ENCODE data around the gene SERPINH1.
A peak's percentile ranks its signal among the peaks of the same experiment; 100 is the strongest.

SERPINH1 gene

GRCh38 chr11:75562048-75562835 lies at the start of gene SERPINH1:
SERPINH1 (plus strand) TSS chr11:75562253; CDS start chr11:75566350, 4,097 bp downstream.
- Mint-ChIP-seq H3K27me3 (peaks cover 14% of the 10 kb centered on the region), H3K9me3 (no peaks in the 10 kb centered on the region), H3K36me3 (no peaks in the 10 kb centered on the region), H3K4me3 (peak within 1 kb of the TSS; percentile 96), H3K27ac (peak within 1 kb of the TSS; percentile 92), H3K4me1 (peaks cover 26% of the 10 kb centered on the region)
- ATAC-seq, result peak; percentile 82

- ATAC-seq, result no peak
- Mint-ChIP-seq H3K9me3 (no peaks in the 10 kb centered on the region), H3K4me1 (peaks cover 96% of the 10 kb centered on the region), H3K36me3 (no peaks in the 10 kb centered on the region), H3K27ac (peak overlapping the region; percentile 17), H3K27me3 (no peaks in the 10 kb centered on the region), H3K4me3 (no peak overlapping the region)
Measured at GRCh38 chr11:75513250-75513649, 48.8 kb upstream of the SERPINH1 start.

DNA sequence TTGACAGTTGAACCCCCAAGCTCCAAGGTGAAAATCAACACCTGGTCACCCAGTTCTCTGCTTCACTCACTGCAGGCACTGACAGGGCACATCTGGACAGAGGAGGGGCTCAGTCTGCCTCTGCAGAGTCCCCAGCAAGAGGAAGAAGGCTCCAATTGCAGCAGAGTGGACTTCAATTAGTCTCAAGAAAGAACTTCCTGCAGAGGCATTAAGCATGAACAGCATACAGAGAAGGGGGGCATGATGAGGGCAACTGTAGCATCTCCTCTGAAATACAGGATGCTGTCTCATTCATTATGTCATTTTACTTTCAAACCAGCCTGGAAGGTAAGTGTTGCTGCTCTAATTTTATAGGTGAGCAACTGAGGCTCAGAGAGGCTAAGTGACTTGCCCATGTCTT lies 47.5 kb upstream of the SERPINH1 start:
- no peak for ATAC-seq
- H3K36me3 Mint-ChIP-seq, result no peaks in the 10 kb centered on the region
- peaks cover 96% of the 10 kb centered on the region for H3K4me1 Mint-ChIP-seq
- no peak overlapping the region for H3K4me3 Mint-ChIP-seq
- peak overlapping the region; percentile 17 for H3K27ac Mint-ChIP-seq
- H3K9me3 Mint-ChIP-seq, result no peaks in the 10 kb centered on the region
- H3K27me3 Mint-ChIP-seq, result no peaks in the 10 kb centered on the region

GRCh38 chr11:75516140-75516539 lies 45.9 kb upstream of the SERPINH1 start:
- no peaks in the 10 kb centered on the region for H3K27me3 Mint-ChIP-seq
- ATAC-seq, result no peak
- no peaks in the 10 kb centered on the region for H3K36me3 Mint-ChIP-seq
- peaks cover 91% of the 10 kb centered on the region for H3K4me1 Mint-ChIP-seq
- H3K4me3 Mint-ChIP-seq, result no peak overlapping the region
- peak overlapping the region; percentile 82 for H3K27ac Mint-ChIP-seq
- no peaks in the 10 kb centered on the region for H3K9me3 Mint-ChIP-seq

DNA sequence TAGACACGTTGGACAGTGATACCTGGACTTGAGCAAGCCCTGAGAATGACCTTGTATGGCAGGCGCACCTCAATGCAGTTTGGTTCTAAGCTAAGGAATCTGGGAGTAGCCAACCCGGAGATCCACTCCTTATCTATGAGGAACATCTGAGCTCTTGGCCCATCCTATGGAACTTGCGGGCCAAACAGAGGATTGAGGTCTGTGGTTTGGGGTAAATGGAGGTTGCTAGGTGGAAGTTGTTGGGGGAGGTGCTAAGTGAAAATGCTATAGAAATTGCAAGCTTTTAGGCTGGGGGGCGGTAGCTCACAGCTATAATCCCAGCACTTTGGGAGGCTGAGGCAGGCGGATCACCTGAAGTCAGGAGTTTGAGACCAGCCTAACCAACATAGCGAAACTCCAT lies 45.2 kb upstream of the SERPINH1 start:
- Mint-ChIP-seq H3K9me3 (no peaks in the 10 kb centered on the region), H3K4me1 (peaks cover 83% of the 10 kb centered on the region), H3K4me3 (peak overlapping the region; percentile 29), H3K27me3 (no peaks in the 10 kb centered on the region), H3K36me3 (no peaks in the 10 kb centered on the region), H3K27ac (peak overlapping the region; percentile 82)
- no peak for ATAC-seq

GRCh38 chr11:75518204-75518549 lies 43.9 kb upstream of the SERPINH1 start:
- ATAC-seq, result no peak
- Mint-ChIP-seq H3K4me3 (no peak overlapping the region), H3K27ac (peak overlapping the region; percentile 82), H3K27me3 (no peaks in the 10 kb centered on the region), H3K9me3 (no peaks in the 10 kb centered on the region), H3K4me1 (peaks cover 85% of the 10 kb centered on the region), H3K36me3 (no peaks in the 10 kb centered on the region)

GRCh38 chr11:75518771-75519653 lies 43.0 kb upstream of the SERPINH1 start:
- no peaks in the 10 kb centered on the region for H3K9me3 Mint-ChIP-seq
- no peaks in the 10 kb centered on the region for H3K27me3 Mint-ChIP-seq
- no peak overlapping the region for H3K4me3 Mint-ChIP-seq
- peak overlapping the region; percentile 82 for H3K27ac Mint-ChIP-seq
- no peak for ATAC-seq
- no peaks in the 10 kb centered on the region for H3K36me3 Mint-ChIP-seq
- peaks cover 85% of the 10 kb centered on the region for H3K4me1 Mint-ChIP-seq

- ATAC-seq, result no peak
- H3K4me3 Mint-ChIP-seq, result no peak overlapping the region
- peaks cover 79% of the 10 kb centered on the region for H3K4me1 Mint-ChIP-seq
- no peaks in the 10 kb centered on the region for H3K27me3 Mint-ChIP-seq
- H3K27ac Mint-ChIP-seq, result peak overlapping the region; percentile 82
- no peaks in the 10 kb centered on the region for H3K9me3 Mint-ChIP-seq
- H3K36me3 Mint-ChIP-seq, result no peaks in the 10 kb centered on the region
Measured at GRCh38 chr11:75520688-75521087, 41.4 kb upstream of the SERPINH1 start.

DNA sequence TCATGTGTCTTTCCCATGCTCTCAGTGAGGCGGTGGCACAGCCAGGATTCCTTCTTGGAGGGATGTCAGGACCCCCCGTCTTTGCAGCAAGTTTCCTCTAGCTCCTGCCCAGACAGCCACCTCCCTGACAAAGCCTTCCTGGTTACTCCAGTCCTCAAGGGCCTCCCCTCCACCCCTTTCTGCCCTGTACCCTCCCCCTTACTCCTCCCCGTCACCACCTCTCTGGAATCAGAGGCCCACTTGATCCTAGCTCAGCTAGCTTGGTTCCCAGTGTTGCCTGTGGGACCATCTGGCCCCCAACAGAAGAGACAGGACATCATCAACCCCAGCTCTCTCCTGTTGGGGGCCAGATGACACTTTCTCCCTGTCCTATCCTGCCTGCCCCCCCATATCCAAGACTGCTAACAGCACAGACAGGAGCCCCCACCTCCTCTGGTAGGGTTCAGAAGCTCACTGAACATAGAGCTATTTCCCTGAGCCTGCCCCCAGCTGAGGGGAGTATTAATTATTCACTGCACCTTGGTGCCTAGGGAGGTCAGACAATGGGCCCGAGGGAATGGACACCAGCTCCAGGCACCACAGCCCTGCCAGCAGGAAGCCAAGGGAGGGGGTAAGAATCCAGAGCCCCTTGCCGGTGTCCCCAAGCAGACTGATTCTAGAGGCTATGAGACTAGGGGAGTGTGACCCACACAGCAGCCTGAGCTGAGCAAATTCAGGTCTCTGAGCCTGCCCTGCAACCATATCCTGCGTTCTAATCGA lies 39.6 kb upstream of the SERPINH1 start:
- H3K27ac Mint-ChIP-seq, result peak overlapping the region; percentile 82

DNA sequence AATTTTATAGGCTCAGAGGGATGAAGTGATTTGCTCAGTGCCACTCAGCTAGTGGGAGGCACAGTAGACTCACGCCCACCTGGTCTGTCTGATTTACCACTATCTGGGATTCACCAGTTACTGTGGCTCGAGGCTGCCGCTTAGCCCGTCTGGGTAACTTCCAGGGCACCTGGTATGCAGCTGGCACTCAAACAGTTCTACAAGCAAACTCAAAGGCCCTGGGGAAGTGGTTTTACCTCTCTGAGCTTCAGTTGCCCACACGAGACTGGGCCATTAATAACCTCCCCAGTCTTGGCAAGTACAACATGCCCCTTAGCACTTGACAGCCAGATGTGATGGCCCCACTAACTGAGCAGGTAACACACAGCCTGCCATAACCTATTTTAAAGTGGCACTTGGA lies 38.9 kb upstream of the SERPINH1 start:
- Mint-ChIP-seq H3K27me3 (no peaks in the 10 kb centered on the region), H3K27ac (peak overlapping the region; percentile 82), H3K36me3 (no peaks in the 10 kb centered on the region), H3K9me3 (no peaks in the 10 kb centered on the region), H3K4me3 (peak overlapping the region; percentile 81), H3K4me1 (peaks cover 54% of the 10 kb centered on the region)
- ATAC-seq, result peak; percentile 55

More for the DNA sequence above, 39.6 kb upstream of the SERPINH1 start:
- Mint-ChIP-seq H3K4me1 (peaks cover 61% of the 10 kb centered on the region), H3K4me3 (no peak overlapping the region), H3K36me3 (no peaks in the 10 kb centered on the region), H3K9me3 (no peaks in the 10 kb centered on the region), H3K27me3 (no peaks in the 10 kb centered on the region)
- ATAC-seq, result no peak

GRCh38 chr11:75523811-75524664 lies 38.0 kb upstream of the SERPINH1 start:
- H3K27ac Mint-ChIP-seq, result peak overlapping the region; percentile 82

GRCh38 chr11:75524665-75525432 lies 37.2 kb upstream of the SERPINH1 start:
- H3K4me3 Mint-ChIP-seq, result peak overlapping the region; percentile 81
- no peak overlapping the region for H3K27ac Mint-ChIP-seq
- H3K27me3 Mint-ChIP-seq, result no peaks in the 10 kb centered on the region
- no peaks in the 10 kb centered on the region for H3K36me3 Mint-ChIP-seq
- no peaks in the 10 kb centered on the region for H3K9me3 Mint-ChIP-seq
- peaks cover 46% of the 10 kb centered on the region for H3K4me1 Mint-ChIP-seq
- ATAC-seq, result no peak

More at GRCh38 chr11:75523811-75524664, 38.0 kb upstream of the SERPINH1 start:
- ATAC-seq, result no peak
- H3K4me3 Mint-ChIP-seq, result peak overlapping the region; percentile 81
- H3K36me3 Mint-ChIP-seq, result no peaks in the 10 kb centered on the region
- peaks cover 54% of the 10 kb centered on the region for H3K4me1 Mint-ChIP-seq
- H3K27me3 Mint-ChIP-seq, result no peaks in the 10 kb centered on the region
- H3K9me3 Mint-ChIP-seq, result no peaks in the 10 kb centered on the region

DNA sequence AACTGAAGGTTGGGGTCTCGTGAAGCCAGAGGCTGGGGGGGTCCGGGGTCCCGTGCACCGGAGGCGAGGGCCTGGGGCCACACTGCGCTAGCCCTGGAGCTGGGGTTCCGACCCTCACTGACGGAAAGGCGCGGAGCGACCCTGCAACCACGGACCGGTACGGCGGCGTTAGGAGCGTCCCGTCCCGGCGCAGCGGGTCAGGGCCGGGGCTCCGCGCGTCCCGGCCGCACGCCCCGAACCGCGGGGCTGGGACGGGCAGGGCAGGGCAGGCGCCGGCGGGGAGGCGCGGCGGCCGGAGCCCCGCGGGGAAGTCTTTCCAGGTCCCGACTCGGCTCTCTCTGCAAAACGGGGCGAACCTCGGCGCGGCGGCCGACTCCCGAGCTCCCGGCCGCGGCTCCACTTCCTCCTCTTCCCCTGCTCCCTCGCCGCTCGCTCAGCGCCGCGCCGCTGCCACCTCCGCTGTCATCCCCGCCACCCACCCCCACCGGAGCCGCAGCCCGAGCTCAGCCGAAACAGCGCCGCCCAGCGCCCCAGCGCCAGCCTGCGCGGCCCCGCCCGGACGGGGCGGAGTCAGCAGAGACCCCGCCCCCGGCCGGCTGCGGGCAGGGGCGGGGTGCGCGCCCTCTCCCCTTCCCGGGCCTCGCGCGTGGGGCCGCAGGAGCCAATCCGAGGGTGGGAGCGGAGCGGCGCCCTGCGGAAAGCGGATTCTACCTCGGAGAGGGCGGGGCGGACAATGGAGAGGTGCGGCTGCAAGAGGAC lies 36.4 kb upstream of the SERPINH1 start, which contains the start of gene GDPD5:
Gene GDPD5 (minus strand): TSS at position 509 of the 759 bp plus-strand sequence. CDS start 48,206 bp downstream, outside the sequence.
- no peaks in the 10 kb centered on the region for H3K9me3 Mint-ChIP-seq
- no peaks in the 10 kb centered on the region for H3K27me3 Mint-ChIP-seq
- H3K4me1 Mint-ChIP-seq, result peaks cover 44% of the 10 kb centered on the region
- peak; percentile 91 for ATAC-seq
- no peaks in the 10 kb centered on the region for H3K36me3 Mint-ChIP-seq
- H3K27ac Mint-ChIP-seq, result no peak within 1 kb of the TSS
- peak within 1 kb of the TSS; percentile 82 for H3K4me3 Mint-ChIP-seq

All from stimulated activated memory B cell treated with anti-CD40 and anti-IgM and Interleukin-4, amounts not matched to agents 10 μg/mL and 1 μg/mL and 100 μg/mL, for 72 hours (primary cell).